Keratinocyte (primary cell): ENCODE results near the gene ZNF644. TPM values are rescaled to one million over a fixed set of nuclear protein-coding genes. Genes with fewer than 3 reads are reported as not detected.

Source experiments
- DNase-seq: peaks from one replicate; pipeline ENCODE4 v3.0.0-alpha.2; 2011; ENCODE audit warnings: low read depth, missing footprints, low spot score
- FAIRE-seq: peaks from 2 replicates; lab custom pipeline; 2011; peaks lifted over from hg19 to GRCh38; lab: Jason Lieb, UNC
- H2AFZ ChIP-seq: 2 replicates; pipeline ENCODE4 v1.6.0; 2012; ENCODE audit warnings: low read length, control low read depth, inconsistent platforms; ENCODE audit not compliant: control insufficient read depth
- H3K27ac ChIP-seq: 2 replicates; pipeline ENCODE4 v1.5.1; 2011; ENCODE audit warnings: low read length; ENCODE audit not compliant: control insufficient read depth, insufficient read depth
- H3K27me3 ChIP-seq: 3 replicates; pipeline ENCODE4 v1.6.0; 2011; ENCODE audit warnings: low read length; ENCODE audit not compliant: control insufficient read depth, insufficient read depth; ENCODE audit errors: extremely low read depth
- H3K36me3 ChIP-seq, 2 experiments: 2 replicates in 1 of 2; 3 replicates in 1 of 2; pipeline ENCODE4 v1.5.1; 2011; ENCODE audit warnings: low read length in 2 of 2, mild to moderate bottlenecking in 1 of 2; ENCODE audit not compliant: control insufficient read depth in 2 of 2, insufficient read depth in 2 of 2; ENCODE audit errors: extremely low read depth in 1 of 2
- H3K4me1 ChIP-seq: 3 replicates; pipeline ENCODE4 v1.5.1; 2011; ENCODE audit warnings: low read length; ENCODE audit not compliant: control insufficient read depth, insufficient read depth; ENCODE audit errors: extremely low read depth
- H3K4me2 ChIP-seq: 3 replicates; pipeline ENCODE4 v1.6.0; 2011; ENCODE audit warnings: low read depth, low read length; ENCODE audit not compliant: control insufficient read depth, insufficient read depth; ENCODE audit errors: extremely low read depth
- H3K4me3 ChIP-seq, 3 experiments: fragments of 200-600 bp in 1 of 3; sonication (generic) in 1 of 3; 2 replicates in 2 of 3; 3 replicates in 1 of 3; pipeline ENCODE4 v1.5.1; 2011 to 2016; ENCODE audit warnings: low read length in 3 of 3, mild to moderate bottlenecking in 3 of 3, control low read depth in 2 of 3, inconsistent platforms in 1 of 3, low read depth in 1 of 3, mixed read lengths in 1 of 3, mixed run types in 1 of 3, moderate library complexity in 1 of 3; ENCODE audit not compliant: control insufficient read depth in 2 of 3, insufficient read depth in 2 of 3; ENCODE audit errors: extremely low read depth in 1 of 3
- H3K79me2 ChIP-seq: 2 replicates; pipeline ENCODE4 v1.6.0; 2012; ENCODE audit warnings: low read length; ENCODE audit not compliant: control insufficient read depth, insufficient read depth
- H3K9ac ChIP-seq: 3 replicates; pipeline ENCODE4 v1.6.0; 2011; ENCODE audit warnings: low read length; ENCODE audit not compliant: control insufficient read depth, insufficient read depth; ENCODE audit errors: extremely low read depth
- H3K9me1 ChIP-seq: 3 replicates; pipeline ENCODE4 v1.6.0; 2011; ENCODE audit warnings: low read length; ENCODE audit not compliant: control insufficient read depth, insufficient read depth; ENCODE audit errors: extremely low read depth
- H3K9me3 ChIP-seq: 2 replicates; pipeline ENCODE4 v1.5.1; 2012; ENCODE audit warnings: low read depth, low read length; ENCODE audit not compliant: control insufficient read depth
- H4K20me1 ChIP-seq: 3 replicates; pipeline ENCODE4 v1.6.0; 2011; ENCODE audit warnings: low read length; ENCODE audit not compliant: control insufficient read depth, insufficient read depth; ENCODE audit errors: extremely low read depth
- EZH2 ChIP-seq: IDR thresholded peaks from one replicate; pipeline ENCODE4 v1.6.1; 2012; ENCODE audit warnings: inconsistent platforms, mild to moderate bottlenecking, low read length, moderate library complexity
- dilution Hi-C: fragments of 300-500 bp; cut with MboI; formaldehyde crosslinking; loops from one replicate; pipeline ENCODE4 v1.7.0; 2020; ENCODE audit warnings: low sequenced_read_pairs; ENCODE audit not compliant: extremely low pct_ligation_motif_present
- polyA plus RNA-seq, 5 experiments: library from polyadenylated mRNA; depleted of rRNA in 3 of 5; stranded (reverse) in 3 of 5; stranded (forward) in 1 of 5; unstranded in 1 of 5; fragments of >200 nt; gene quantifications; 1 replicate in 1 of 5; 2 replicates in 3 of 5; 3 replicates in 1 of 5; pipeline versions ENCODE4 v1.2.1 to v1.2.3, GENCODE V29; 2011 to 2012; ENCODE audit warnings: missing spikeins in 2 of 5, low read depth in 1 of 5, low replicate concordance in 1 of 5
- TF ChIP-seq, protein P1 (sequence below), 3 experiments: IDR thresholded peaks in 1 of 3; conservative IDR thresholded peaks in 1 of 3; optimal IDR thresholded peaks in 1 of 3; 2 replicates in 2 of 3; 3 replicates in 1 of 3; pipeline versions ENCODE3 to v1.5.1; 2011; ENCODE audit warnings: low read length in 3 of 3, mild to moderate bottlenecking in 3 of 3, moderate library complexity in 2 of 3, control low read depth in 1 of 3, inconsistent platforms in 1 of 3; ENCODE audit not compliant: insufficient read depth in 2 of 3; ENCODE audit errors: extremely low read depth in 1 of 3

Gene ZNF644
- polyA plus RNA-seq, 1 donor (not counting 4 experiments of a cell fraction or from before 2014, with no cell fraction given), result 19.1 TPM

DNA sequence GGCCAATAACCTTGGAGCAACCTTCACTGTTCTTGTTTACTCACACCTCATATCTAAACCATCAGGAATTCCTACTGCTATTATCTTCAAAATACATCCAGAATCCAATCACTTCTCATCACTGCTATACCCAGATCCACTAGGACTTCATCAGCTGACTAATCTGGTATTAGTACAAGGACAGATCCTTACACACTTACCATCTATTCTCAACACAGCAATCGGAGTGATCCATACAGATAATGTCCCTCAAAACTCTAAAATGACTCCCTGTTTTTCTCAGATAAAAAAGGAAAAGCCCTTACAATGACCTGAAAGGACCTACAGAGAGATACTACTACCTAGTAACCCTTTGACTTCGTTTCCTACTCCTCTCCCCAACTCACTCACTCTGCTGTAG lies 70.8 kb downstream of the ZNF644 start:
- Histone ChIP-seq H4K20me1 (no peaks in the 10 kb centered on the region), H3K36me3 (no peaks in the 10 kb centered on the region), H3K4me3 (no peak overlapping the region), H3K27me3 (no peaks in the 10 kb centered on the region), H3K9me1 (no peaks in the 10 kb centered on the region), H3K4me2 (no peak overlapping the region), H3K4me1 (peaks cover 2% of the 10 kb centered on the region), H3K9me3 (no peaks in the 10 kb centered on the region), H2AFZ (no peak overlapping the region), H3K79me2 (peaks cover 76% of the 10 kb centered on the region), H3K27ac (no peak overlapping the region), H3K9ac (no peak overlapping the region)
- FAIRE-seq, result no peak
- no peak for DNase-seq
- dilution Hi-C loops, result no loop called here
- TF ChIP-seq EZH2, result no peak
- TF ChIP-seq, protein P1, sequence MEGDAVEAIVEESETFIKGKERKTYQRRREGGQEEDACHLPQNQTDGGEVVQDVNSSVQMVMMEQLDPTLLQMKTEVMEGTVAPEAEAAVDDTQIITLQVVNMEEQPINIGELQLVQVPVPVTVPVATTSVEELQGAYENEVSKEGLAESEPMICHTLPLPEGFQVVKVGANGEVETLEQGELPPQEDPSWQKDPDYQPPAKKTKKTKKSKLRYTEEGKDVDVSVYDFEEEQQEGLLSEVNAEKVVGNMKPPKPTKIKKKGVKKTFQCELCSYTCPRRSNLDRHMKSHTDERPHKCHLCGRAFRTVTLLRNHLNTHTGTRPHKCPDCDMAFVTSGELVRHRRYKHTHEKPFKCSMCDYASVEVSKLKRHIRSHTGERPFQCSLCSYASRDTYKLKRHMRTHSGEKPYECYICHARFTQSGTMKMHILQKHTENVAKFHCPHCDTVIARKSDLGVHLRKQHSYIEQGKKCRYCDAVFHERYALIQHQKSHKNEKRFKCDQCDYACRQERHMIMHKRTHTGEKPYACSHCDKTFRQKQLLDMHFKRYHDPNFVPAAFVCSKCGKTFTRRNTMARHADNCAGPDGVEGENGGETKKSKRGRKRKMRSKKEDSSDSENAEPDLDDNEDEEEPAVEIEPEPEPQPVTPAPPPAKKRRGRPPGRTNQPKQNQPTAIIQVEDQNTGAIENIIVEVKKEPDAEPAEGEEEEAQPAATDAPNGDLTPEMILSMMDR (optimal IDR thresholded peaks at IDR 0.05 in 1 of 3, IDR thresholded peaks at IDR 0.05 in 1 of 3, conservative IDR thresholded peaks at IDR 0.05 in 1 of 3; ENCODE audit: extremely low read depth in 1 of 3, insufficient read depth in 2 of 3, low read length in 3 of 3), result no peak

DNA sequence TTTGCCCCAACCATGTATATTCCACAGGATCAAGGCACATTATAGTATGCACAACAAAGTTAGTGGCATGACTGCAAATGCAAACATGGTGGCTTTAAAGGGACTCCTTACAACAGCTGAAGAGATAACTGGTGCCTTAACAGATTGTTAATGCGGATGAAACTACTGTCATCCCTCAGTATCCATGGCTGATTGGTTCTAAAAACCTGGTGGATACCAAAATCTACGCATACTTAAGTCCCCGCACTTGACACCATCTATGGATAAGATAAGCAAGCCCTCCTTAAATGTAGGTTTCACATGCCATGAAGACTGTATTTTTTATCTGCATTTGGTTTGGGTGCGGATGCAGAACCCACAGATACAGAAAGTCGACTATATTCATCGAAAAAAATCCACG lies 73.5 kb downstream of the ZNF644 start:
- H3K4me3 ChIP-seq, result no peak overlapping the region
- DNase-seq (no peak), FAIRE-seq (no peak)
- H3K27me3 ChIP-seq, result no peaks in the 10 kb centered on the region
- H3K36me3 ChIP-seq, result peaks cover 0 to 2% of the 10 kb centered on the region in 2 experiments
- H3K9ac ChIP-seq, result no peak overlapping the region
- no peak overlapping the region for H2AFZ ChIP-seq
- no peaks in the 10 kb centered on the region for H3K4me1 ChIP-seq
- TF ChIP-seq EZH2, result no peak
- TF ChIP-seq, protein P1 (optimal IDR thresholded peaks at IDR 0.05 in 1 of 3, IDR thresholded peaks at IDR 0.05 in 1 of 3, conservative IDR thresholded peaks at IDR 0.05 in 1 of 3; ENCODE audit: extremely low read depth in 1 of 3, insufficient read depth in 2 of 3, low read length in 3 of 3), result no peak
- no peaks in the 10 kb centered on the region for H3K9me3 ChIP-seq
- no peaks in the 10 kb centered on the region for H3K9me1 ChIP-seq
- H3K79me2 ChIP-seq, result peaks cover 71% of the 10 kb centered on the region
- no peak overlapping the region for H3K4me2 ChIP-seq
- no peak overlapping the region for H3K27ac ChIP-seq
- dilution Hi-C loops, result no loop called here
- no peaks in the 10 kb centered on the region for H4K20me1 ChIP-seq
